ENCODE results near the gene CCL28.

GRCh38 chr5:43396762-43397304 lies 15.4 kb downstream of the CCL28 start:
- TF ChIP-seq EZH2 (IDR thresholded peaks at IDR 0.05; ENCODE audit: borderline replicate concordance, low read depth, low read length, severe bottlenecking) (no peak), CTCF (IDR thresholded peaks at IDR 0.05; ENCODE audit: extremely low read depth in 1 of 2, insufficient read depth in 1 of 2, low read depth in 1 of 2, low read length in 2 of 2) (no peak), POLR2AphosphoS5 (IDR thresholded peaks at IDR 0.05; ENCODE audit: insufficient read depth, low read depth, low read length) (no peak), GATA2 (IDR thresholded peaks at IDR 0.05; ENCODE audit: insufficient read depth, insufficient read length, low read depth, low read length) (no peak), MYC (IDR thresholded peaks at IDR 0.05; ENCODE audit: low read depth, low read length) (no peak), JUN (IDR thresholded peaks at IDR 0.05; ENCODE audit: borderline replicate concordance, insufficient read depth, insufficient read length, low read depth) (no peak), POLR2A (IDR thresholded peaks at IDR 0.05; ENCODE audit: low read depth, low read length) (no peak)
- TF ChIP-seq, protein P1, sequence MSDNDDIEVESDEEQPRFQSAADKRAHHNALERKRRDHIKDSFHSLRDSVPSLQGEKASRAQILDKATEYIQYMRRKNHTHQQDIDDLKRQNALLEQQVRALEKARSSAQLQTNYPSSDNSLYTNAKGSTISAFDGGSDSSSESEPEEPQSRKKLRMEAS (IDR thresholded peaks at IDR 0.05; ENCODE audit: insufficient read depth, insufficient read length) = no peak

Data from endothelial cell of umbilical vein (primary cell).